ENCODE measurements around the gene USP48.
A peak's percentile ranks its signal among the peaks of the same experiment; 100 is the strongest.

The USP48 gene

DNA sequence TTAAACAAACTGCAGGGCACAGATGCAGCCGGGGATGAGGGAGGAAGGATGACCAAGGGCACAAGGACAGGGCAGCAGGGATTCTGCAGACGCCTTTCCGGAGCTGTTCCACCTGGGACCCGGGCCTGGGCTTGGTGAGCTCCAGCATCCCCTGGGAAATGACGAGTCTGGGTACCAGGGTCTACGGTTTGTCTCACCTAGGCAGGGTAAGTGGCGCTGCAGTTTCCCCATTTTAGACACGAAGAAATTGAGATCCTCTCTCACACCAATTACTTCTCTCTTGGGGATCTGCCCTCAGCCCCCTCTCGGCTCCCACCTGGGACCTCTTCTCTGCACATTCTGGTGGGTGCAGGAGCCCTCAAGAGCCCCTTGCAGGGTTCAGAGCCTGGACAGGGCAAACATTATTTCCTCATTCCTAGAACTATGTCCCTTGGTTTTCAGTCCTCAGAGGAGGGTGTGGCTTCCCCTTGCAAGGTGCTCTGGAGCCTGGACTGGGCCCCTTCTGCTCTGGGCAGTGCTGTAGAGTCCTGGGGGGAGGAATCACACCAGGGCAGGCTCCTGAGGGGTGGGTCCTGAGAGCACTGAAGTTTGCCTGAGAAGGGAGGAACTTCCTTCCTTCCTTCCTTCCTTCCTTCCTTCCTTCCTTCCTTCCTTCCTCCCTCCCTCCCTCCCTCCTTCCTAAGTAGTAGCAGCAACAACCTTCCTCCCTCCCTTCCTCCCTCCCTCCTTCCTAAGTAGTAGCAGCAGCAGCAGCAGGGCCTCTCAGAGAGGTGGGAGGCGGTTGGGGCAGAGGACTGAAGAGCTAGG lies 129.8 kb downstream of the USP48 start:
- no peak for TF ChIP-seq TAF1 (IDR thresholded peaks at IDR 0.05; ENCODE audit: low read depth)
- no peak for TF ChIP-seq ZBTB7A (IDR thresholded peaks at IDR 0.05; ENCODE audit: low read depth)
- no peak for TF ChIP-seq EGR1 (IDR thresholded peaks at IDR 0.05)
- TF ChIP-seq EP300 (IDR thresholded peaks at IDR 0.05; ENCODE audit: borderline replicate concordance): no peak
- TF ChIP-seq TCF12 (IDR thresholded peaks at IDR 0.05; ENCODE audit: low read depth): no peak
- TF ChIP-seq RAD21 (IDR thresholded peaks at IDR 0.05; ENCODE audit: low read depth): no peak
- TF ChIP-seq FOXM1 (IDR thresholded peaks at IDR 0.05; ENCODE audit: borderline replicate concordance, low read depth): no peak
- no peak for TF ChIP-seq NFIC (IDR thresholded peaks at IDR 0.05)
- no peak for TF ChIP-seq YY1 (IDR thresholded peaks at IDR 0.05; ENCODE audit: low read depth)
- TF ChIP-seq REST (IDR thresholded peaks at IDR 0.05; ENCODE audit: low read depth): no peak
- no peak for TF ChIP-seq TEAD4 (IDR thresholded peaks at IDR 0.05)
- no peak for TF ChIP-seq CEBPB (IDR thresholded peaks at IDR 0.05)
- TF ChIP-seq, protein P1, sequence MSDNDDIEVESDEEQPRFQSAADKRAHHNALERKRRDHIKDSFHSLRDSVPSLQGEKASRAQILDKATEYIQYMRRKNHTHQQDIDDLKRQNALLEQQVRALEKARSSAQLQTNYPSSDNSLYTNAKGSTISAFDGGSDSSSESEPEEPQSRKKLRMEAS (IDR thresholded peaks at IDR 0.05): no peak
- TF ChIP-seq, protein P2, sequence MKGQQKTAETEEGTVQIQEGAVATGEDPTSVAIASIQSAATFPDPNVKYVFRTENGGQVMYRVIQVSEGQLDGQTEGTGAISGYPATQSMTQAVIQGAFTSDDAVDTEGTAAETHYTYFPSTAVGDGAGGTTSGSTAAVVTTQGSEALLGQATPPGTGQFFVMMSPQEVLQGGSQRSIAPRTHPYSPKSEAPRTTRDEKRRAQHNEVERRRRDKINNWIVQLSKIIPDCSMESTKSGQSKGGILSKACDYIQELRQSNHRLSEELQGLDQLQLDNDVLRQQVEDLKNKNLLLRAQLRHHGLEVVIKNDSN (IDR thresholded peaks at IDR 0.05): no peak
- TF ChIP-seq CREB1 (IDR thresholded peaks at IDR 0.05; ENCODE audit: low read depth): no peak

GRCh38 chr1:21652101-21652936 lies 130.6 kb downstream of the USP48 start:
- no peak for TF ChIP-seq NFIC (IDR thresholded peaks at IDR 0.05)
- no peak for TF ChIP-seq EP300 (IDR thresholded peaks at IDR 0.05; ENCODE audit: borderline replicate concordance)
- TF ChIP-seq, protein P1 (IDR thresholded peaks at IDR 0.05): no peak
- TF ChIP-seq TEAD4 (IDR thresholded peaks at IDR 0.05): no peak
- TF ChIP-seq EGR1 (IDR thresholded peaks at IDR 0.05): no peak
- TF ChIP-seq REST (IDR thresholded peaks at IDR 0.05; ENCODE audit: low read depth): no peak
- peak; percentile 44; the same call in 1 of the 2 replicates for TF ChIP-seq ZBTB7A (IDR thresholded peaks at IDR 0.05; ENCODE audit: low read depth)
- no peak for TF ChIP-seq TCF12 (IDR thresholded peaks at IDR 0.05; ENCODE audit: low read depth)

DNA sequence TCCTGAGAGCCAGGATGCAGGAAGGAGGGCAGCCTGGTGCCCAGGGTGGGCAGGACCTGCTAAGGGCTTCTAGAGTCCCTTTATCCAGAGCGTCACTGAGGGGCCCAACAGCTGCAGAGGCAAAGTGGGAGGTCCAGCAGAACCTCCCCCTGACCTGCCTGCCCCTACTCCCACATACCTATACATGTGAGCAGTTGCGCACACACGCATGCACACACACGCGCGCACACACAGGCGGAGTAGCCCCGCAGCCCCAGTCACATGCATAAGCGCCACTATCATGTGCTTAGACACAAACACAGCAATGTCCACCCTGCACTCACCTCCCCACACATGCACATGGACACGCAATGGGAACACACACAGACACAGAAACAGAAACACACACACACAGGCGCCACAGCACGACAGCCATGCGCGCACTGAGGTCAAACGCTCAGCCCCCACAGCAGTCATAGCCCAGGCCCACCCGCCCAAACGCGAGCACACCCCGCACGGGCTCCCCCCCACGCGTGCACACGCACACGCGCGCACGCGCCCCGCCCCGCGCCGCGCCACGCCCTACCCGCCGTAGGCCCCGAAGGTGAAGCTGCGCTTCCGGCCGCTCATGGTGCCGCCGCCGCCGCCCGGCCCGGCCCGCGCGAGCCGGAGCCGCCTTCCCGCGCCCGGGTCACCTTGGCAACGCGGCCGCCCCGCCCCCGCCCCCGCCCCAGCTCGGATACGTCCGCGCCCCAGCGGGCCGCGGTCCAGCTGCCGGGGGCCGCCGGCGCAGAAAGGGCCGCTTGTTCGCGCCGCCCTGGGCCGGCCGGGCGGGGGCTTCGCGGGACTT lies 131.5 kb downstream of the USP48 start:
- TF ChIP-seq, protein P1 (IDR thresholded peaks at IDR 0.05): 0 out of 2 replicates have a peak, but pooled peaks have one; percentile 51
- TF ChIP-seq EGR1 (IDR thresholded peaks at IDR 0.05): 0 out of 2 replicates have a peak, but pooled peaks have one; percentile 36
- no peak for TF ChIP-seq TAF1 (IDR thresholded peaks at IDR 0.05; ENCODE audit: low read depth)

GRCh38 chr1:21650400-21650799 lies 132.5 kb downstream of the USP48 start:
- TF ChIP-seq REST (IDR thresholded peaks at IDR 0.05; ENCODE audit: low read depth) (no peak), FOXM1 (IDR thresholded peaks at IDR 0.05; ENCODE audit: borderline replicate concordance, low read depth) (no peak), RAD21 (IDR thresholded peaks at IDR 0.05; ENCODE audit: low read depth) (no peak), TAF1 (IDR thresholded peaks at IDR 0.05; ENCODE audit: low read depth) (no peak), EP300 (IDR thresholded peaks at IDR 0.05; ENCODE audit: borderline replicate concordance) (no peak), TCF12 (IDR thresholded peaks at IDR 0.05; ENCODE audit: low read depth) (no peak), NFIC (IDR thresholded peaks at IDR 0.05) (no peak), TEAD4 (IDR thresholded peaks at IDR 0.05) (no peak), CEBPB (IDR thresholded peaks at IDR 0.05) (no peak)
- TF ChIP-seq, protein P2 (IDR thresholded peaks at IDR 0.05): no peak

Measured in Ishikawa (cell line).